HepG2 (cell line): Measurements from ENCODE around the gene TAL2.

Source experiments
- CTCF ChIP-seq: sonication (generic); formaldehyde crosslinking; IDR thresholded peaks from 2 replicates; pipeline ENCODE4 v1.5.0; 2020; ENCODE audit warnings: mild to moderate bottlenecking, missing genetic modification reagents, moderate library complexity
- ZSCAN20 ChIP-seq: sonication (generic); formaldehyde crosslinking; IDR thresholded peaks from 2 replicates; pipeline ENCODE4 v1.4.0; 2020; ENCODE audit warnings: missing genetic modification reagents, mild to moderate bottlenecking, borderline replicate concordance

GRCh38 chr9:105667867-105668266, 5.6 kb downstream of the TAL2 start:
- TF ChIP-seq ZSCAN20 (CRISPR knock-in tag) (no peak), CTCF (CRISPR knock-in tag) (no peak)
